SK-N-MC (cell line): ENCODE results near the gene SLC17A5.
"Not testable (repeated sequence)": the region's sequence is repeated elsewhere in the genome, so short reads cannot be mapped to it uniquely, and the experiment has no call there.

Experiments
- DNase-seq: peaks from one replicate; pipeline ENCODE4 v3.0.0-alpha.2; 2011; ENCODE audit warnings: low read depth, low spot score
- H3K27ac ChIP-seq: fragments of 200-600 bp; sonication (generic); 2 replicates; pipeline ENCODE4 v1.5.1; 2016; ENCODE audit warnings: mixed run types
- H3K36me3 ChIP-seq: fragments of 200-600 bp; sonication (generic); 2 replicates; pipeline ENCODE4 v1.6.1; 2017; ENCODE audit warnings: antibody characterized with exemption, low read length, mixed read lengths; ENCODE audit not compliant: insufficient read depth
- H3K4me3 ChIP-seq: fragments of 200-600 bp; sonication (generic); 2 replicates; pipeline ENCODE4 v1.5.1; 2016
- H3K9ac ChIP-seq: fragments of 200-600 bp; sonication (generic); 2 replicates; pipeline ENCODE4 v1.8.0; 2017; ENCODE audit warnings: mixed run types, mixed read lengths; ENCODE audit not compliant: insufficient read length
- H3K9me3 ChIP-seq: fragments of 200-600 bp; sonication (generic); 2 replicates; pipeline ENCODE4 v1.6.1; 2017; ENCODE audit warnings: low read depth, mild to moderate bottlenecking, antibody characterized with exemption, low read length, moderate library complexity, mixed read lengths
- EZH2 ChIP-seq: fragments of 200-600 bp; sonication (generic); IDR thresholded peaks from one replicate; pipeline ENCODE4 v1.6.1; 2017; ENCODE audit warnings: antibody characterized with exemption
- FOXP2 ChIP-seq: optimal IDR thresholded peaks from 2 replicates; pipeline ENCODE3; 2011; ENCODE audit warnings: mild to moderate bottlenecking, moderate library complexity; ENCODE audit not compliant: insufficient read depth; ENCODE audit errors: extremely low read length, control extremely low read depth
- POLR2AphosphoS5 ChIP-seq: IDR thresholded peaks from 2 replicates; pipeline ENCODE4 v1.6.1; 2012; ENCODE audit warnings: mild to moderate bottlenecking, low read depth, low read length, borderline replicate concordance

The SLC17A5 gene

GRCh38 chr6:73569121-73569520 is 84.7 kb downstream of the SLC17A5 start:
- Histone ChIP-seq H3K27ac (peak overlapping the region; percentile 77), H3K36me3 (no peaks in the 10 kb centered on the region), H3K9me3 (no peaks in the 10 kb centered on the region), H3K9ac (no peak overlapping the region), H3K4me3 (no peak overlapping the region)
- no peak for DNase-seq
- TF ChIP-seq FOXP2 (no peak), POLR2AphosphoS5 (no peak), EZH2 (no peak)

- peak; percentile 86 for DNase-seq
- Histone ChIP-seq H3K4me3 (peak overlapping the region; percentile 46), H3K9me3 (no peaks in the 10 kb centered on the region), H3K27ac (peak overlapping the region; percentile 98), H3K36me3 (no peaks in the 10 kb centered on the region), H3K9ac (no peak overlapping the region)
- peak; percentile 74 for TF ChIP-seq FOXP2
- TF ChIP-seq POLR2AphosphoS5, result 0 out of 2 replicates have a peak, but pooled peaks have one; percentile 28
- TF ChIP-seq EZH2, result no peak
Observed at GRCh38 chr6:73566954-73567591, 86.7 kb downstream of the SLC17A5 start.

GRCh38 chr6:73566486-73566871 is 87.3 kb downstream of the SLC17A5 start:
- H3K27ac ChIP-seq, result peak overlapping the region; percentile 98
- H3K4me3 ChIP-seq, result peak overlapping the region; percentile 46
- DNase-seq, H3K36me3 ChIP-seq, H3K9me3 ChIP-seq: not testable (repeated sequence)
- H3K9ac ChIP-seq, result peak overlapping the region; percentile 41

- H3K9ac ChIP-seq, result peak overlapping the region; percentile 41
- peak overlapping the region; percentile 98 for H3K27ac ChIP-seq
Observed at GRCh38 chr6:73565767-73566485, 87.9 kb downstream of the SLC17A5 start.

GRCh38 chr6:73564578-73565345 is 89.0 kb downstream of the SLC17A5 start:
- Histone ChIP-seq H3K9ac (no peak overlapping the region), H3K9me3 (no peaks in the 10 kb centered on the region), H3K36me3 (no peaks in the 10 kb centered on the region), H3K27ac (peak overlapping the region; percentile 98), H3K4me3 (no peak overlapping the region)
- TF ChIP-seq EZH2 (no peak), POLR2AphosphoS5 (no peak), FOXP2 (no peak)
- no peak for DNase-seq

More at GRCh38 chr6:73565767-73566485, 87.9 kb downstream of the SLC17A5 start:
- TF ChIP-seq POLR2AphosphoS5 (no peak), EZH2 (no peak), FOXP2 (no peak)
- Histone ChIP-seq H3K4me3 (peak overlapping the region; percentile 46), H3K36me3 (no peaks in the 10 kb centered on the region), H3K9me3 (no peaks in the 10 kb centered on the region)
- peak; percentile 58 for DNase-seq

GRCh38 chr6:73562558-73562957 is 91.2 kb downstream of the SLC17A5 start:
- Histone ChIP-seq H3K27ac (0 out of 2 replicates have a peak overlapping the region, but pooled peaks have one; percentile 37), H3K9ac (no peak overlapping the region), H3K4me3 (no peak overlapping the region), H3K36me3 (no peaks in the 10 kb centered on the region), H3K9me3 (no peaks in the 10 kb centered on the region)
- no peak for DNase-seq
- TF ChIP-seq FOXP2 (no peak), POLR2AphosphoS5 (no peak), EZH2 (no peak)

- Histone ChIP-seq H3K36me3 (no peaks in the 10 kb centered on the region), H3K9ac (no peak overlapping the region), H3K4me3 (no peak overlapping the region), H3K9me3 (no peaks in the 10 kb centered on the region), H3K27ac (0 out of 2 replicates have a peak overlapping the region, but pooled peaks have one; percentile 51)
- DNase-seq, result no peak
- TF ChIP-seq EZH2 (no peak), POLR2AphosphoS5 (no peak)
Observed at GRCh38 chr6:73560853-73561407, 92.9 kb downstream of the SLC17A5 start.

GRCh38 chr6:73560182-73560732 is 93.5 kb downstream of the SLC17A5 start:
- Histone ChIP-seq H3K4me3 (no peak overlapping the region), H3K9ac (no peak overlapping the region), H3K27ac (0 out of 2 replicates have a peak overlapping the region, but pooled peaks have one; percentile 51), H3K36me3 (no peaks in the 10 kb centered on the region), H3K9me3 (no peaks in the 10 kb centered on the region)
- no peak for DNase-seq
- TF ChIP-seq POLR2AphosphoS5 (no peak), FOXP2 (no peak), EZH2 (no peak)

- not testable (repeated sequence) for H3K9me3 ChIP-seq, H3K36me3 ChIP-seq, H3K27ac ChIP-seq, H3K4me3 ChIP-seq, DNase-seq, H3K9ac ChIP-seq
Observed at GRCh38 chr6:73559399-73559794, 94.4 kb downstream of the SLC17A5 start.
